Gastrocnemius medialis (tissue), 4 donors: ENCODE data around the gene PELI3.

Experiments used
- CTCF ChIP-seq, 5 experiments: fragments of 450-650 bp in 3 of 5; fragments of 200-600 bp in 2 of 5; sonication (generic) in 2 of 5; IDR thresholded peaks in 4 of 5; conservative IDR thresholded peaks in 1 of 5; 1 replicate in 4 of 5; 2 replicates in 1 of 5; pipeline ENCODE4 v1.5.1; 2016 to 2019; ENCODE audit warnings: antibody characterized with exemption in 5 of 5, mild to moderate bottlenecking in 3 of 5, moderate library complexity in 3 of 5
- POLR2A ChIP-seq, 2 donors: fragments of 450-650 bp; IDR thresholded peaks; one replicate each; pipeline ENCODE4 v1.6.1; 2017; ENCODE audit warnings: antibody characterized with exemption in 2 of 2, mild to moderate bottlenecking in 2 of 2, moderate library complexity in 2 of 2

- TF ChIP-seq CTCF (IDR thresholded peaks at IDR 0.05 in 4 of 5, conservative IDR thresholded peaks at IDR 0.05 in 1 of 5) (no peak), POLR2A (IDR thresholded peaks at IDR 0.05) (no peak)
Observed at GRCh38 chr11:66462911-66463310, 3.8 kb upstream of the PELI3 start.
